ENCODE measurements around the gene PDF.

DNA sequence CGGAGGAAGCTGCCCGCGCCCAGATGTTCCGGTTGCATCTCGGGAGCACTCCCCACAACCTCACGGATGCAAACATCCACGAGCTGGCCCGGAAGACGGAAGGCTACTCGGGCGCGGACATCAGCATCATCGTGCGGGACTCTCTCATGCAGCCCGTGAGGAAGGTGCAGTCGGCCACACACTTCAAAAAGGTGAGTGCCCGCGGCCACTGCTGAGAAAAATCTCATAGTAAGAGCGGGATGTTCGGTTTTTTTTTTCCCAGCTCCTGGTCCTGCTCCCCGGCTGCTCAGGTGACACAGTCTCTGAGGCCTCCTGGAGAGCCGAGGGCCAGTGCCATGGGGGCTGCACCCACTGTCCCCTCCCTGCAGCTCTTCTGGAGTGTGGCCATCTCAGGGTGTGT is 9.3 kb downstream of the PDF start:
- TF ChIP-seq CTCF (conservative IDR thresholded peaks at IDR 0.05 in 1 of 2, IDR thresholded peaks at IDR 0.05 in 1 of 2; ENCODE audit: low read depth in 1 of 2, low read length in 2 of 2) (no peak), EZH2 (IDR thresholded peaks at IDR 0.05; ENCODE audit: low read length, missing control alignments) (no peak)

All from fibroblast of lung (primary cell).